Effector CD8-positive, alpha-beta T cell (primary cell): ENCODE data around the gene KAT6B.

Experiments
- DNase-seq: peaks from one replicate; lab custom pipeline; 2025; lab: John Stamatoyannopoulos, UW

The KAT6B gene

GRCh38 chr10:74921744-74922143, 95.3 kb downstream of the KAT6B start:
- DNase-seq = no peak

- DNase-seq = no peak
Measured at GRCh38 chr10:74922921-74923320, 96.5 kb downstream of the KAT6B start.

- no peak for DNase-seq
Measured at GRCh38 chr10:74923556-74923955, 97.2 kb downstream of the KAT6B start.

- no peak for DNase-seq
Measured at GRCh38 chr10:74924251-74924963, 98.0 kb downstream of the KAT6B start.

GRCh38 chr10:74925291-74925690, 98.9 kb downstream of the KAT6B start:
- DNase-seq = no peak

GRCh38 chr10:74925708-74926107, 99.3 kb downstream of the KAT6B start:
- DNase-seq = no peak

GRCh38 chr10:74926791-74927585, 100.6 kb downstream of the KAT6B start:
- no peak for DNase-seq

- no peak for DNase-seq
Measured at GRCh38 chr10:74927701-74928100, 101.3 kb downstream of the KAT6B start.

- DNase-seq = no peak
Measured at GRCh38 chr10:74928742-74929191, 102.4 kb downstream of the KAT6B start.

GRCh38 chr10:74929197-74929596, 102.8 kb downstream of the KAT6B start:
- DNase-seq = no peak

- no peak for DNase-seq
Measured at GRCh38 chr10:74930965-74931364, 104.6 kb downstream of the KAT6B start.

GRCh38 chr10:74932648-74933047, 106.2 kb downstream of the KAT6B start:
- DNase-seq = no peak

- no peak for DNase-seq
Measured at GRCh38 chr10:74934100-74934812, 107.9 kb downstream of the KAT6B start.

GRCh38 chr10:74936577-74937265, 110.3 kb downstream of the KAT6B start:
- no peak for DNase-seq

- no peak for DNase-seq
Measured at GRCh38 chr10:74937266-74937856, 111.0 kb downstream of the KAT6B start.

- DNase-seq = no peak
Measured at GRCh38 chr10:74944205-74944604, 117.8 kb downstream of the KAT6B start.

- no peak for DNase-seq
Measured at GRCh38 chr10:74947781-74948401, 121.5 kb downstream of the KAT6B start.

- DNase-seq = no peak
Measured at GRCh38 chr10:74949034-74949832, 122.8 kb downstream of the KAT6B start.

GRCh38 chr10:74949843-74950765, 123.7 kb downstream of the KAT6B start:
- no peak for DNase-seq
